Panc1 (cell line): ENCODE data around the gene VSX2. TPM values are rescaled to one million over a fixed set of nuclear protein-coding genes. Genes with fewer than 3 reads are reported as not detected.

ENCODE experiments used
- ATAC-seq: fragments of 200-7000 bp; cut with Tn5 transposase; 2 replicates; pipeline ENCODE4 v1.9.1; 2020; ENCODE audit warnings: mild to moderate bottlenecking, moderate library complexity
- BruUV-seq: library from RNA; stranded (reverse); fragments of 400-500 nt; replicated peaks from 2 replicates; lab custom pipeline; 2021; lab: Mats Ljungman, UMichigan
- CTCF ChIA-PET: fragments of 300-600 bp; sonication (Branson Sonifier 250); formaldehyde crosslinking; loops from one replicate; lab custom pipeline; 2022; ENCODE audit warnings: antibody characterized with exemption; lab: Charles Lee
- POLR2A ChIA-PET: fragments of 300-600 bp; sonication (Branson Sonifier 250); formaldehyde crosslinking; loops from one replicate; lab custom pipeline; 2022; ENCODE audit warnings: antibody characterized with exemption; lab: Charles Lee
- DNase-seq: peaks from one replicate; pipeline ENCODE4 v3.0.0-alpha.2; 2010; ENCODE audit warnings: low read depth, low spot score
- H3K27ac ChIP-seq: 2 replicates; pipeline ENCODE4 v1.5.1; 2011; ENCODE audit warnings: mild to moderate bottlenecking, low read length, inconsistent platforms
- H3K27me3 ChIP-seq: fragments of 200-500 bp; sonication (Bioruptor generic); 2 replicates; pipeline ENCODE4 v1.6.0; 2014; ENCODE audit warnings: low read length, inconsistent platforms; ENCODE audit not compliant: control insufficient read depth, insufficient read depth
- H3K36me3 ChIP-seq: fragments of 200-500 bp; sonication (Bioruptor generic); 2 replicates; pipeline ENCODE4 v1.5.1; 2014; ENCODE audit warnings: inconsistent platforms, mild to moderate bottlenecking, low read length, moderate library complexity; ENCODE audit not compliant: control insufficient read depth, insufficient read depth
- H3K4me1 ChIP-seq: 2 replicates; pipeline ENCODE4 v1.5.1; 2011; ENCODE audit warnings: inconsistent platforms, mild to moderate bottlenecking, low read length, moderate library complexity; ENCODE audit not compliant: control insufficient read depth, insufficient read depth
- H3K4me3 ChIP-seq, 2 experiments: 2 replicates each; pipeline ENCODE4 v1.5.1; 2011 to 2012; ENCODE audit warnings: low read depth in 2 of 2, low read length in 2 of 2, mild to moderate bottlenecking in 2 of 2, inconsistent platforms in 1 of 2, moderate library complexity in 1 of 2
- H3K9me3 ChIP-seq: fragments of 200-500 bp; sonication (Bioruptor generic); 2 replicates; pipeline ENCODE4 v1.5.1; 2014; ENCODE audit warnings: low read depth, mild to moderate bottlenecking, inconsistent platforms, low read length, moderate library complexity; ENCODE audit not compliant: control insufficient read depth, insufficient read depth
- POLR2AphosphoS5 ChIP-seq: IDR thresholded peaks from 2 replicates; pipeline ENCODE4 v1.6.1; 2012; ENCODE audit warnings: mild to moderate bottlenecking, low read depth, low read length, moderate library complexity
- SIN3A ChIP-seq: IDR thresholded peaks from 2 replicates; pipeline ENCODE4 v1.6.1; 2012; ENCODE audit warnings: low read depth, mild to moderate bottlenecking, low read length, moderate library complexity, borderline replicate concordance; ENCODE audit not compliant: insufficient read depth
- TCF7L2 ChIP-seq: IDR thresholded peaks from 2 replicates; pipeline ENCODE4 v1.6.1; 2011; ENCODE audit warnings: mild to moderate bottlenecking, low read depth, low read length, inconsistent platforms
- in situ Hi-C: cut with HindIII; loops from 2 replicates; pipeline ENCODE4 v1.10.0; 2016; ENCODE audit warnings: low sequenced_read_pairs, low pct_unique_long_range_greater_than_20kb
- intact Hi-C: fragments of 100-400 bp; cut with micrococcal nuclease; formaldehyde crosslinking; loops from one replicate; pipeline ENCODE4 v1.10.0; 2022; ENCODE audit not compliant: unreplicated experiment
- total RNA-seq: library from RNA; stranded (reverse); gene quantifications from one replicate; pipeline ENCODE4 v1.2.1, GENCODE V29; 2021; ENCODE audit not compliant: unreplicated experiment
- TF ChIP-seq, protein P1 (sequence below): fragments of 450-650 bp; IDR thresholded peaks from 2 replicates; pipeline ENCODE4 v1.5.1; 2017; ENCODE audit warnings: mild to moderate bottlenecking
- TF ChIP-seq, protein P2 (sequence below), 2 experiments: IDR thresholded peaks; 2 replicates each; pipeline ENCODE4 v1.6.1; 2011 to 2012; ENCODE audit warnings: low read depth in 2 of 2, control low read depth in 1 of 2, low read length in 1 of 2, mild to moderate bottlenecking in 1 of 2, moderate library complexity in 1 of 2; ENCODE audit not compliant: insufficient read depth in 1 of 2

VSX2 gene
- total RNA-seq, 1 experiment from 2014 or later, result not detected

DNA sequence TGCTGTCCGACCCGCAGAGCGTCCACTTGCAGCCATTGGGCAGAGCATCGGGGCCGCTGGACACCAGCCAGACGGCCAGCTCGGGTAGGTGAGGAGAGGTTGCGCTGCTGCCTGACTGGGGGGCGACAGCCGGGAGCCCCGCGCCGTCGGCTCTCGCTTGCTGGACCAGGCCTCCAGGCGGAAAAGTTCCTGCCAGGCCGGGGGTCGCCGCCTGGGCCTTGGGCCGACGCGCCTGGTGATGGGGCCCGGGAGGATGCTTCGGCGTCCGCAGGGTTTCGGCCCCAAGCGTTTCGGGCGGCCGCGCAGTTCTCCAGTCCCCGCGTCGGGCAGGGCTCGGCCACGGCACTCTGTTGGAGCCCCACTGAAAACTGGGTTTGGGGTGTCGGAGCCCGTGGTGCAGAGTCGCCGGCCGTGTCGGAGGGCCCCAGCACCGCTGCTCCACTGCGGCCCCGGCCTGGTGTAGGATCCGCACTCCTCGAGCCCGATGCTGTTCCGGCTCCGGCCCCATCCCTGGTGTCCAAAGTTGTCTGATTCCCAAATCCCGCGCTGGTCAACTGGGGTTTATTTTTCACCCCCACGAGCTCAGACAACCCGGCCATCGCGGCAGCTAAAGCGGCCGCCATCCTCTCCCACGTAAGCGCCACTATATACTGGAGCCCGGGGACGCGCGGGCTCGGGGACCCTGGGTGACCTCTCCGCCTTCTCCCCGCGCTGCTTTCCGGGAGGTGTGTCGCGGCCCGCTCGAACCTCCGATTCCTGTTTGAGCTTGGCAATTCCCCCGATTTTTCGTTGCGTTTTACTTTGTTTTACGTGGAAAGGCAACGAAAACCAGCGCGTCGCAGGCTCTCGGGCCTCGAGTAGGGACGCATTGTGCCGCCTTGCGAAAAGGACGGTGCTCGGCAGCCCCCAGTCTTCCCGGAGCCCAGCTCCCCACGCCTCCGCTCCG, 872 bp downstream of the VSX2 start:
- Histone ChIP-seq H3K9me3 (no peaks in the 10 kb centered on the region), H3K36me3 (no peaks in the 10 kb centered on the region), H3K4me3 (no peak overlapping the region), H3K27me3 (peaks cover 15% of the 10 kb centered on the region), H3K4me1 (no peaks in the 10 kb centered on the region; the same call in 1 of the 2 replicates), H3K27ac (no peak overlapping the region)
- TF ChIP-seq TCF7L2, result no peak
- TF ChIP-seq, protein P1, sequence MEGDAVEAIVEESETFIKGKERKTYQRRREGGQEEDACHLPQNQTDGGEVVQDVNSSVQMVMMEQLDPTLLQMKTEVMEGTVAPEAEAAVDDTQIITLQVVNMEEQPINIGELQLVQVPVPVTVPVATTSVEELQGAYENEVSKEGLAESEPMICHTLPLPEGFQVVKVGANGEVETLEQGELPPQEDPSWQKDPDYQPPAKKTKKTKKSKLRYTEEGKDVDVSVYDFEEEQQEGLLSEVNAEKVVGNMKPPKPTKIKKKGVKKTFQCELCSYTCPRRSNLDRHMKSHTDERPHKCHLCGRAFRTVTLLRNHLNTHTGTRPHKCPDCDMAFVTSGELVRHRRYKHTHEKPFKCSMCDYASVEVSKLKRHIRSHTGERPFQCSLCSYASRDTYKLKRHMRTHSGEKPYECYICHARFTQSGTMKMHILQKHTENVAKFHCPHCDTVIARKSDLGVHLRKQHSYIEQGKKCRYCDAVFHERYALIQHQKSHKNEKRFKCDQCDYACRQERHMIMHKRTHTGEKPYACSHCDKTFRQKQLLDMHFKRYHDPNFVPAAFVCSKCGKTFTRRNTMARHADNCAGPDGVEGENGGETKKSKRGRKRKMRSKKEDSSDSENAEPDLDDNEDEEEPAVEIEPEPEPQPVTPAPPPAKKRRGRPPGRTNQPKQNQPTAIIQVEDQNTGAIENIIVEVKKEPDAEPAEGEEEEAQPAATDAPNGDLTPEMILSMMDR, result no peak
- no peak for TF ChIP-seq SIN3A
- TF ChIP-seq, protein P2, sequence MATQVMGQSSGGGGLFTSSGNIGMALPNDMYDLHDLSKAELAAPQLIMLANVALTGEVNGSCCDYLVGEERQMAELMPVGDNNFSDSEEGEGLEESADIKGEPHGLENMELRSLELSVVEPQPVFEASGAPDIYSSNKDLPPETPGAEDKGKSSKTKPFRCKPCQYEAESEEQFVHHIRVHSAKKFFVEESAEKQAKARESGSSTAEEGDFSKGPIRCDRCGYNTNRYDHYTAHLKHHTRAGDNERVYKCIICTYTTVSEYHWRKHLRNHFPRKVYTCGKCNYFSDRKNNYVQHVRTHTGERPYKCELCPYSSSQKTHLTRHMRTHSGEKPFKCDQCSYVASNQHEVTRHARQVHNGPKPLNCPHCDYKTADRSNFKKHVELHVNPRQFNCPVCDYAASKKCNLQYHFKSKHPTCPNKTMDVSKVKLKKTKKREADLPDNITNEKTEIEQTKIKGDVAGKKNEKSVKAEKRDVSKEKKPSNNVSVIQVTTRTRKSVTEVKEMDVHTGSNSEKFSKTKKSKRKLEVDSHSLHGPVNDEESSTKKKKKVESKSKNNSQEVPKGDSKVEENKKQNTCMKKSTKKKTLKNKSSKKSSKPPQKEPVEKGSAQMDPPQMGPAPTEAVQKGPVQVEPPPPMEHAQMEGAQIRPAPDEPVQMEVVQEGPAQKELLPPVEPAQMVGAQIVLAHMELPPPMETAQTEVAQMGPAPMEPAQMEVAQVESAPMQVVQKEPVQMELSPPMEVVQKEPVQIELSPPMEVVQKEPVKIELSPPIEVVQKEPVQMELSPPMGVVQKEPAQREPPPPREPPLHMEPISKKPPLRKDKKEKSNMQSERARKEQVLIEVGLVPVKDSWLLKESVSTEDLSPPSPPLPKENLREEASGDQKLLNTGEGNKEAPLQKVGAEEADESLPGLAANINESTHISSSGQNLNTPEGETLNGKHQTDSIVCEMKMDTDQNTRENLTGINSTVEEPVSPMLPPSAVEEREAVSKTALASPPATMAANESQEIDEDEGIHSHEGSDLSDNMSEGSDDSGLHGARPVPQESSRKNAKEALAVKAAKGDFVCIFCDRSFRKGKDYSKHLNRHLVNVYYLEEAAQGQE (IDR thresholded peaks at IDR 0.05; ENCODE audit: insufficient read depth in 1 of 2, low read depth in 2 of 2, low read length in 1 of 2), result no peak
- TF ChIP-seq POLR2AphosphoS5, result no peak
- intact Hi-C loops (no loop called here), in situ Hi-C loops (no loop called here)
- no peak for DNase-seq
- no TSS peak for BruUV-seq
- ChIA-PET CTCF (no interaction called here), POLR2A (no interaction called here)
- no peak for ATAC-seq

DNA sequence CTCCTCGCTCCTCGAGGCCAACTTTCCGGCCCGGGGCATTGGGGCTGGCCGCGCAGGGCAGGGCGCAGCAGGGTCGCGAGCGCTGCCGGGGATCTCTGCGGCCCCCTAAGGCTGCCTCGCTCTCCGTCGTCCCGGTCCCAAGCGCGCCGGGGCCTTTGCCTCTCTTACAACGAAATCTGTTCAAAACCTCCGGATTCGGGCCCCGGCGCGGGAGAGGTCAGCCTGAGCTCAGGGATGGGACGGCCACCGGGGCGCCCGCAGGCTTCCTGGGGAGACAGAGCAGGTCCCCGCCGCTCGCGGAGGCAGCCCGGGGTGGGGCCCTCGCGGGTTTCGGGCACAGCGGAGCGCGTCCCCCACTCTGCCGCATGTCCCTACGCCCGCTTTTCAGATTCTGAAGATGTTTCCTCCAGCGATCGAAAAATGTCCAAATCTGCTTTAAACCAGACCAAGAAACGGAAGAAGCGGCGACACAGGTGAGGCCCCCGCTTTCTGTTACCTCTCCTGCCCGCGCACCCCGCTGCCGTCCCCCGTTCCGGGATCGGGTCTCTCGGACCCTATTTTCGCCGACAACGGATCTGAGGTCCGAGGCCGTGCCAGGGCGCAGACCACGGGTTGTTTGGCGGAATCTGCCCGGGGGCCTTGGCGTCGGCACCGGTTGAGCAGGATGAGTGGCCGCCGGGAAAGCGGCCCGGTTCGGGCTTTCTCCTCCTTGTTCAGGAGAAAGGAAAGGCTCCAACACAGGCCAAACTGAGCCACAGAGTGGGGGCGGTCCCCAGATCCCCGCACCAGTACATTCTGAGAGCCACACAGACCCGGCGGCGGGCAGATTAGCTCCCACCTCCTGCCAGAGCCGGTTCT, 1.8 kb downstream of the VSX2 start:
- POLR2A ChIA-PET, result no interaction called here
- no TSS peak for BruUV-seq
- no peak; the same call in 1 of the 2 replicates for ATAC-seq

More for the DNA sequence above, 1.8 kb downstream of the VSX2 start:
- intact Hi-C loops (no loop called here), in situ Hi-C loops (no loop called here)
- DNase-seq, result no peak
- TF ChIP-seq SIN3A, result no peak
- TF ChIP-seq, protein P2 (IDR thresholded peaks at IDR 0.05; ENCODE audit: insufficient read depth in 1 of 2, low read depth in 2 of 2, low read length in 1 of 2), result no peak
- TF ChIP-seq, protein P1, result no peak
- no peak for TF ChIP-seq POLR2AphosphoS5
- TF ChIP-seq TCF7L2, result no peak
- Histone ChIP-seq H3K9me3 (no peaks in the 10 kb centered on the region), H3K4me1 (no peaks in the 10 kb centered on the region; the same call in 1 of the 2 replicates), H3K27me3 (peaks cover 15% of the 10 kb centered on the region), H3K27ac (no peak overlapping the region), H3K36me3 (no peaks in the 10 kb centered on the region), H3K4me3 (peak overlapping the region in 1 of 2 experiments; percentile 18; a peak in 3 of 4 replicates)
- CTCF ChIA-PET, result interaction anchor here (0.7 kb wide), 1 partner anchor 12 kb away, joined by 3 read pairs; no protein-coding TSS in a partner anchor
